ENCODE results near the gene MIS12.

DNA sequence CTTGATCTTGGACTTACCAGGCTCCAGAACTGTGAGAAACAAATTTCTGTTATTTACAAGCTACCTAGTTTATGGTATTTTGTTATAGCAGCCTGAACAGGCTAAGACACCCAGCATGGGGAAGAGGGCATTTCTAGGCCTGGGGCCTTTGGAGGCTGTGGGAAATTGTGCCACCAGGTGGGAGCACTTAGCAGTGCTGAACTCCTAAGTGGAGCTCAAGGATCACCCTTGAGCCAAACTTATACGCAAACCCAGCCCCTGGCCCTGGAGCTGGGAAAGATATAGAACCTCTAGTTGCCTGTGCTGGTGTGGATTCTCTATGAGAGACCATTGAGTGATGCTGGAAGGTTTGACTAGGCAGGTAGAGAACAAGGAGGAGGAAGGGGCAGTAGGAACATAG is 36.1 kb downstream of the MIS12 start:
- TF ChIP-seq, protein P1, sequence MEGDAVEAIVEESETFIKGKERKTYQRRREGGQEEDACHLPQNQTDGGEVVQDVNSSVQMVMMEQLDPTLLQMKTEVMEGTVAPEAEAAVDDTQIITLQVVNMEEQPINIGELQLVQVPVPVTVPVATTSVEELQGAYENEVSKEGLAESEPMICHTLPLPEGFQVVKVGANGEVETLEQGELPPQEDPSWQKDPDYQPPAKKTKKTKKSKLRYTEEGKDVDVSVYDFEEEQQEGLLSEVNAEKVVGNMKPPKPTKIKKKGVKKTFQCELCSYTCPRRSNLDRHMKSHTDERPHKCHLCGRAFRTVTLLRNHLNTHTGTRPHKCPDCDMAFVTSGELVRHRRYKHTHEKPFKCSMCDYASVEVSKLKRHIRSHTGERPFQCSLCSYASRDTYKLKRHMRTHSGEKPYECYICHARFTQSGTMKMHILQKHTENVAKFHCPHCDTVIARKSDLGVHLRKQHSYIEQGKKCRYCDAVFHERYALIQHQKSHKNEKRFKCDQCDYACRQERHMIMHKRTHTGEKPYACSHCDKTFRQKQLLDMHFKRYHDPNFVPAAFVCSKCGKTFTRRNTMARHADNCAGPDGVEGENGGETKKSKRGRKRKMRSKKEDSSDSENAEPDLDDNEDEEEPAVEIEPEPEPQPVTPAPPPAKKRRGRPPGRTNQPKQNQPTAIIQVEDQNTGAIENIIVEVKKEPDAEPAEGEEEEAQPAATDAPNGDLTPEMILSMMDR (IDR thresholded peaks at IDR 0.05), result no peak
- TF ChIP-seq POLR2A (IDR thresholded peaks at IDR 0.05), result no peak
